NK-92 treated with Interleukin-12 subunit alpha and Interleukin-12 subunit beta, amount 100 ng/mL, for 24 hours (cell line): ENCODE data around the gene SUPT7L.
A peak's percentile ranks its signal among the peaks of the same experiment; 100 is the strongest.
"Not testable (repeated sequence)": the region's sequence is repeated elsewhere in the genome, so short reads cannot be mapped to it uniquely, and the experiment has no call there.

Source experiments
- DNase-seq: peaks from one replicate; lab custom pipeline; 2025; lab: John Stamatoyannopoulos, UW

Gene SUPT7L

GRCh38 chr2:27685006-27685405, 21.6 kb upstream of the SUPT7L start:
- DNase-seq: not testable (repeated sequence)

- DNase-seq: peak; percentile 60
Measured at GRCh38 chr2:27683390-27684071, 20.1 kb upstream of the SUPT7L start.

GRCh38 chr2:27682334-27682771, 18.9 kb upstream of the SUPT7L start:
- DNase-seq: not testable (repeated sequence)

- no peak for DNase-seq
Measured at GRCh38 chr2:27681841-27682240, 18.4 kb upstream of the SUPT7L start.

GRCh38 chr2:27680571-27680970, 17.2 kb upstream of the SUPT7L start:
- DNase-seq: no peak

- no peak for DNase-seq
Measured at GRCh38 chr2:27672723-27673486, 9.5 kb upstream of the SUPT7L start.

- no peak for DNase-seq
Measured at GRCh38 chr2:27671235-27671634, 7.8 kb upstream of the SUPT7L start.

- DNase-seq: no peak
Measured at GRCh38 chr2:27667446-27667845, 4.0 kb upstream of the SUPT7L start.

GRCh38 chr2:27664622-27665363, 1.4 kb upstream of the SUPT7L start:
- no peak for DNase-seq

GRCh38 chr2:27664154-27664574, 750 bp upstream of the SUPT7L start:
- DNase-seq: no peak

- DNase-seq: no peak
Measured at GRCh38 chr2:27661371-27661770, 2.0 kb downstream of the SUPT7L start.

GRCh38 chr2:27655155-27655951, 8.1 kb downstream of the SUPT7L start:
- no peak for DNase-seq

- no peak for DNase-seq
Measured at GRCh38 chr2:27653397-27653796, 10.0 kb downstream of the SUPT7L start.

GRCh38 chr2:27652790-27653189, 10.6 kb downstream of the SUPT7L start:
- DNase-seq: no peak

GRCh38 chr2:27652341-27652740, 11.1 kb downstream of the SUPT7L start:
- DNase-seq: no peak

GRCh38 chr2:27651056-27651455, 12.4 kb downstream of the SUPT7L start:
- no peak for DNase-seq

GRCh38 chr2:27647737-27648136, 15.7 kb downstream of the SUPT7L start:
- no peak for DNase-seq

GRCh38 chr2:27647289-27647688, 16.1 kb downstream of the SUPT7L start:
- DNase-seq: no peak

GRCh38 chr2:27645197-27645596, 18.2 kb downstream of the SUPT7L start:
- DNase-seq: no peak

- DNase-seq: no peak
Measured at GRCh38 chr2:27640722-27641245, 22.6 kb downstream of the SUPT7L start.

- no peak for DNase-seq
Measured at GRCh38 chr2:27638709-27639108, 24.7 kb downstream of the SUPT7L start.
